ENCODE data around the gene LSM10.

The LSM10 gene

DNA sequence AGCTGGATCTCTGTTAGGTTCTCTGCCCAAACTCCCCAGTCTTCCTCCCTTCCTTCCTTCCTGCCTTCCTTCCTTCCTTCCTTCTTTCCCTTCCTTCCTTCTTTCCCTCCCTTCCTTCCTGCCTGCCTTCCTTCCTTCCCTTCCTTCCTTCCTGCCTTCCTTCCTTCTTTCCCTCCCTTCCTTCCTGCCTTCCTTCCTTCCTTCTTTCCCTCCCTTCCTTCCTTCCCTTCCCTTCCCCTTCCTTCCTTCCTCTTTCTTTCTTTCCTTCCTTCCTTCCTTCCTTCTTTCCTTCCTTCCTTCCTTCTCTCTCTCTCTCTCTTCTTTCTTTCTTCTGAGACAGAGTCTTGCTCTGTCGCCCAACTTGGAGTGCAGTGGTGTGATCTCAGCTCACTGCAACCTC, 8.7 kb upstream of the LSM10 start:
- no peak for DNase-seq

DNA sequence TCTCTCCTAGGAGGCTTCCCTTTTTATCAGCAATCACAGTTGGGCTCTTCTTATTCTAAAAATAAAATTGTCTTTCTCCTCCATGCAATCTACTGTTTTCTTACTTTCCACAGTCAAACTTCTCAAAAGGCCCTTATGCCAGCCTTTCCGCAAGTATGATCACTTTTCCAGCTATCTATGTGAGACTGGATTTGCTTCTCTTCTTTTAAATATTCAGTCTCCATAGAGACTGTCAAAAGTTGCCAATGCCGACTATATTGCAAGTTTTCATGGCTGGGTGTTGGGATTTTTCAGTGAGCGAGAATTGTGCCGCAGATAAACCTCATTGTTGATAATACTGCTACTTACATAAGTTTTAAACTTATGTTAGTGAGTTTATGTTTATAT, 4.8 kb upstream of the LSM10 start:
- no peak for DNase-seq

DNA sequence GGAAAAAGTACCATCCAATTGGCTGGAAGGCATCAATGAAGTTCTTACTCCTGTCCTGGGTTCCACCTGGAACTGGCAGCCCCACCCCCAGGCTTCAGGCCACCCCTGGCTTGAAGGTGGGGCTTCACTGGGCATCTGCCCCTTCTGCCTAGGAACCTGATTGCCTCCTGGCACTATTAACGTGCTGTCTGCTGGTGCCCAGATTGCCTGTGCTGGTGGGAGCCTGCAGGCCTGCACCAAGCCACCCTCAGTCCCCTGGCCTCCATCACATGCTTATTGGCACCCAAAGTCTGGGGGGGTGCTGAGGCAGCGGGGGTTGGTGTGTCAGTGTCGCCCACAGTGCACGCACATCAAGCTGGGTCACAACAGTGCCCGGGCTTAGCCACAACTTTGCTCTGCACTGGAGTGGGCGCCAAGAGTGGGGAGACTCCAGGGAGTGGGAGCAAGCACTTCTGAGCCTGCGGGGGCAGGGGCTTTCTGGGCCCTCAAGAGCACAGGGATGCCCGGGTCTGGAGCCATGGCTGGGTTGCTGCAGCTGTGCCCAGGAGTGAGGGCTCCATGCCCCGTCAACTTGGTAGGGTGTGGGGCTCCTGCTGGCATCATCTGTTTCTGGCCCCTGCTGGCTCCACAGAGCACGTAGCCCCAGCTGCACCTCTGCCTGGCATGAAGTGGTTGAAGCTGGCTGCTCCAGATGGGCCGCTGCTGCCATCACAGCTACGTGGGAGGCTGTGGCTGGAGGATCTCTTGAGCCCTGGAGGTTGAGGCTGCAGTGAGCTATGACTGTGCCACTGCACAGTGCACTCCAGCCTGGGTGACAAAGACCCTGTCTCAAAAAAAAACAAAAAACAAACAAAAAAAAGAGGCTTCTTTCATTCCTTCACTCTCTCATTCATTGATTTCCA, 4.1 kb upstream of the LSM10 start:
- no peak for DNase-seq

DNA sequence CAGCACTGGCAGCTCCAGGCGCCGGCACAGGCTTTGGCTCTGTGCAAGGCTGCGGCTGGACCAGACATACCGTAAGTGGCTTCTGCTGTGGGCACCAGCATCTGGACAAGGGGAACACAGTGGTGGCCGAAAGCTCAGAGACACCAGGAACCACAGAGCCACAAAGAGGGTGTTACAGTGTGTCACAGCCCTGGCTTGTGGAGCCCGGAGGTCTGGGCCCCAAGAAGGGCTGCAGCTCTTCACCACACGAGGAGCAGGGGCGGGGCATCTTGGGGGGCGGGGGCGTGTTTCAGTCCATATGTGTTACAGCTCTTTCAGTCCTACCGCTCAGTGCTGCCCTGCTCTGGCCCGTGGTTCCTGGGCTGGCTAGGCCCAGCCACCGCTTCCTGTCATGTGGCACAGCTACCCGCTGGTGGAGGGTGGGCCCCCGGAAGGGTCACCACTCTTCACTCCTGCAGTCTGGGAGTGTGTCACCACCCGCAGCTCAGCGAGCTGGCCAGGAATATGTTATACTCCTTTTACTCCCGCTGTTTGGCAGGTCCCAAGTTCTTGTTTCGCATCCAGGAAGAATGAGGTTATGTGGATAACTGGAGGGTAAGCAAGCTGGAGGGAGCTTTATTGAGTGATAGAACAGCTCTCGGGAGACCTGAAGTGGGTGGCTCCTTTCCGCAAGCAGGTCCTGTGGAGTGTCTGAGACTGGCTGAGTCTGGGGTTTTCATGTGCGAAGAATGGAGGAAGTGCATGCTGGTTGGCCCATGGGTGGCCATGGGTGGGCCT, 3.3 kb upstream of the LSM10 start:
- peak; percentile 72 to 73 for DNase-seq

DNA sequence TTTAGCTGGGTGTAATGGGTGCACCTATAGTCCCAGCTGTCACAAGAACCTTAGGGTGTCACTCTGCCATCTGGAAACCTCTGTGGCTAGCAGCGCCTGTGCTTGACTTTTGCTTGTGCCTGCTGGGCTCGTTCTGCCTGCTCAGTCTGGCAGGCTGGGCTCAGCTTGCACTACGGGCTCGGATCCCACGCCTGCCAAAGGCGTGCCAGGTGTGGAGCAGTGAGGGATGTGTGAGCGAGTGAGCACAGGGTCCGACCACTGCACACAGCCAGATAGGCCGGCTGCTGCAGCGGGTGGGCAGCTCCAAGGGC, 2.8 kb upstream of the LSM10 start:
- no peak for DNase-seq

DNA sequence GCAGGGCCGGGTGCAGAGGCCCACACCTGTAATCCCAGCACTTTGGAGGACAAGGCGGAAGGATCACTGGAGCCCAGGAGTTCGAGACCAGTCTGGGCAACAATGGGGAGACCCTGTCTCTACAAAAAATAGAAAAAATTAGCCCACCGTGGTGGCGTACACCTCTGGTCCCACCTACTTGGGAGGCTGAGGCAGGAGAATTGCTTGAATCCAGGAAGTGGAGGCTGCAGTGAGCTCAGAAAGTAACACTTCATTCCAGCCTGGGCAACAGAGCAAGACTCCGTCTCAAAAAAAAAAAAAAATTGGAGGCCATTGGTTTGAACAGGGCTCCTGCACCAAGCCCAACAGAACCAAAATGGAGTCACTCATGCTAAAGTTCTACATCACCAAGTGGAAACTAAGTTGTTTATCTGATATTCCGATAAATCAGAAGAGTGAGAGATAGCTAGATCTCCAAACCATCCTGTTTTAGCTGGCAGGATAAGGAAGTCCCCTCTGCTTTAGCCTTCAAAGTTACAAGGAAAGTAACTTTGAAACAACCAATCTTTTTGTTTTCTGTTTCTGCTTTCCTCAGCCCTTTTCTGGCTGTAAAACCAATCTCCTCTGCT, 766 bp upstream of the LSM10 start:
- DNase-seq = no peak

DNA sequence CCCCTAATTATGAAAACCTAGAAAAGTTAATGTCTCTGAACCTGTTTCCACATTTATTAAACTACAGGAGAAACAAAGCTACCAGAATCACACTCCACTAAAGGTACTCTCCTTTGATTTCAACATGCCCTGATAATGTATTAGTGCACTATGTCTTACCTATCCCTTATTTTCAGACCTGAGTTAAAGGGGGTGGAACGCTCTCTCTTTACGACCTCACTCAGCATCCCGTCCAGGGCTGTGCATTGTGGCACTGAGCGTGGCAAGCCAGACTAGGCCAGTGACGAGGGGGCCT, 678 bp downstream of the LSM10 start:
- no peak for DNase-seq

DNA sequence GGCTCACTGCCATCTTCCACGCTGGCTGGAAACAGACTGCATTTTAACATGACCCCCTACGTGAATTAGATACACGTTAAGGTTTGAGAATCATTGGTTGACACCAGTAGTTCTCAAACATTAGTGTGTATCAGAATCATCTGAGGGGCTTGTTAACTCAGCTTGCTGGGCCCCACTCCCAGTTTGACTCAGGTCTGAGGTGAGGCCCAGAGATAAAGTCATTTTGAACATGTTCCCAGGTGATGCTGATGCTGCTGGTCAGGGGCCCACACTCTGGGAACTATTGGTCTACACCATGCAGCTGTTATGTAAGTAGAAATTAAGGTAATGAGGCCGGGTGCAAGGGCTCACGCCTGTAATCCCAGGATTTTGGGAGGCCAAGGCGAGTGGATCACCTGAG, 1.3 kb downstream of the LSM10 start:
- peak; percentile 24 to 41 for DNase-seq

DNA sequence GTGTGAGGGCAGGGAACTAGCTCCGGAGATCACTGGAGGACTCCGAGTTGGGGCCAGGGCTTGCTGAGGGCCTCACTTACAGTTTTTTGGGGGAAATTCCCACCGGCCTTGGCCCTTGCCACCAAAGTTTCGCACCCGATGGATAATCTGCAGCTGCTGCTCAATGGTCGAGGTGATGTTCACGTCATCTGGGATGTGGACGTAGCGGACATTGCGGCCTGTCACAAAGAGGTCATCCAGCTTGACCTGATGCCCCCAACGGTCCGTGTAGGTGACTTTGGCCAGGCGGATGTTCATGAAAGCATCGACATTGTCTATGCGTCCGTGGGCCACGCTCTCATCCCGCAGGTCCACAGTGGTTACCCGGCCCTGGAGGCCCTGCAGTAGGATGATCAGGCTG, 4.0 kb downstream of the LSM10 start:
- no peak for DNase-seq

DNA sequence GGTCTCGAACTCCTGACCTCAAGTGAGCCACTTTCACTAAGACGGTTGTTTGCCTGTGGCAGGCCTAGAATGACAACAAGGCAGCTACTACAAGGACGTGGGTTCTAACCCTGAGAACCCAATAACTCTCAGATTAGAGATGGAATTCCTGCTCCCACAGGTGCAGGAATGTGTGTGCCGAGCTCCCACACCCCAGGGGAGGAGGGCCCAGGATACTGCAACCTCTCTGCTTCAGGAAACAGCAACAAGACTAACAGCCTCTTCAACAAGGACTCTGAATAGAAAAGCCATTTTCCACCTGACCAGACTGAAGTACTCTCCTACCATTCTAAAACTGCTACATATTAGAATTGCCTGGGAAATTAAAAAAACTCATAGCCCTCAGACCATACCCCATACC, 4.9 kb downstream of the LSM10 start:
- DNase-seq = no peak

DNA sequence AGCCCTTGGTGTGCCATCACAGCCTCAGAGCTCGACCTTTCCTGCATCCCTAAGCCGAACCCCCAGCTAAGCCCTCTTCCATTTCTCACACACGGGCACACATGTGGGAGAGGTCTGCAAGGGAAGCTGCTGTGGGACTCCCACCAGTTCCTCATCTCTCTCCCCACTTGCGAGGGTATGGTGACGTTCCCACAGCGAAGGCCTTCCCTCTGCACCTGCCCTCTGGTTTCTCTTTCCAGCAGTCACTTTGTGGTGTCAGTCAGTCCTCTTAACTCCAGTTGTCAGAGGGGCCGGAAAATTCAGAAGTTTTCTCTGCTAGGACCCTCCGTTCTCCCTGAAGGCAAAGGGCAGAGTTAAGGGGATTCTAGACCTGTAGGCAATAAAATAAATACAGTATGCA, 6.4 kb downstream of the LSM10 start:
- no peak for DNase-seq

DNA sequence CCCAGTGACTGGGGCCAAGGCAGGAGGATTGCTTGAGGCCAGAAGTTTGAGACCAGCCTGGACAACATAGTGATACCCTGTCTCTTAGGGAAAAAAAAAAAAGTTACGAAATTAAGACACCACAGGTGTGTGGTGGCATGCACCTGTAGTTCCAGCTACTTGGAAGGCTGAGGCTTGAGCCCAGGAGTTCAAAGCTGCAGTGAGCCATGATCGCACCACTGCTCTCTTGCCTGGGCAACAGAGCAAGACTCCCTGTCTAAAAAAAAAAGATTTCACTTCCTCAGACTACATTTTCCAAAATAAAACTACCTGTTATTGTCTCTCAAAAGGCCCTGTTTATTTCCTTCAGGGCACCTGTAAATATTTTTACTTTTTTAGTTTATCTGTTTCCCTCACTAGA, 7.3 kb downstream of the LSM10 start:
- no peak for DNase-seq

DNA sequence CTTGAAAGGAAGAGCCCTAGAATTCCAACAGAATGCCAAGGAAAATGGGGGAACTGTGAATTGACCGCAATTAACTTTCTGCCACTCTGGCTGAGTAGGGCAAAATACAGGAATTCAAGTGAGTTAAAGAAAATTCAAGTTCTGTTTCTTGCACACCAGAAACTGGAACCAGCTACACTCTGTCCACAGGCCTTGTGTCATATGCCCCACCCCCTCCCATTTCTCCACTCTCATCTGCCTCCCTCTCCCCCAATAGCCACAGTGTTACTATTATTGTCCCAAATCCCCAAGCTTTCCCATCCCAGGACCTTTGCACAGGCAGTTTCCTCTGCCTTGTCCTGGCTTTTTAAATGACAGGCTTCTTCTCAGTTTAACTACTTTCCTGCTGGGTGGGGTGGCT, 7.7 kb downstream of the LSM10 start:
- no peak for DNase-seq

DNA sequence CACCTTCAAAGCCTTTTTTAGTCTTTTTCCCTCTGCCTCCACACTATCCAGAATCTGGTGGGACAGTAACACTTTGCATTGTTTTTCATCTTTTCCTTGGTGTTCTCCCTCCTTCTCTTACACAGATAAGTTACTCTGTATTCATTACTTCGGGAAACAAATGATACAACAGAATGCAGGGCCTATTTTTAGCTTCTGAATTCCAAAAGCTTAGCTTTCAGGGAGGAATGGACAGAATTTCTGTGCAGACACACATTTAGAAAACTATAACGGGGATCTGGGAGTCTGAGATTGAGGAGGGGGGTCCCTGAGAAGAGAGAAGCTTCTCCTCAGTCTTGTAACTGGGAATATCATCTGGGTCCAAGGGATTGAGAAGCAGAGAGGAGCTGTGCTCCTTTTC, 8.4 kb downstream of the LSM10 start:
- no peak for DNase-seq

DNA sequence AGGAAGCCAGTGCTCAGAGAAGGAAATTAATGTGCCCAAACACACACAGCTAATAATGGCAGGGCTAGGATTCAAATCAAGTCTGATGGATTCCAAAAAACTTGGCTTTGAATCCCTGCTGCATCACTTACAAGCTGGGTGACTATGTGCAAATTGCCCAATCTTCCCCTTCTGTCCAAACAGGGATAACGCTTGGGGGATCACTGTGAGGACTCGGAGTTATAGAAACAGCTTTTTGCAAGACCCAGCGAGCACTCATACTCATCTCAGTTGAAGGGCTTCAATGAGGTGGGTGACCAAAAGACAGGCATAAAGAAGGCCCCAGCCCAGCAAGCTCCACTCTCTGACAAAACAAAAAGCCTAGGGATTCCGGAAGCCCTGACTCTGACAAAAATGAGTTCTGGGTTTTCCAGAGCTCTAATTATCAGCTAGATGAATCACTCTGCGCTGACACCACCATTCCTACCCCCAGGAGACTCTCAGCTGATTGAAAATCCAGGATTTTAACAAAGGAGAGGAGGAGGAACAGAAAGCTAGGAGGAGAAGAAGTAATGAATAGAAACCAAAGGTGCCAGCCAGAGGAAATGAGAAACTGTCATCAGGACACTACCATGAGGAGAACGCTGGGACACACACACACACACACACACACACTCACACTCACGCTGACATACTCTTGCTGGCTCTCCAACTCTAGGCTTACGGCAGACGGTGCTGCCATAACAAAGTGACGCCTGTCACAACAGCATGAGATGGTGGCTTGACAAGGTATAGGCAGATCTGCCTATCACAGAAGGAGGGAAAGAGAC, 10.4 kb downstream of the LSM10 start:
- peak in 1 of 2 experiments; percentile 26 for DNase-seq

DNA sequence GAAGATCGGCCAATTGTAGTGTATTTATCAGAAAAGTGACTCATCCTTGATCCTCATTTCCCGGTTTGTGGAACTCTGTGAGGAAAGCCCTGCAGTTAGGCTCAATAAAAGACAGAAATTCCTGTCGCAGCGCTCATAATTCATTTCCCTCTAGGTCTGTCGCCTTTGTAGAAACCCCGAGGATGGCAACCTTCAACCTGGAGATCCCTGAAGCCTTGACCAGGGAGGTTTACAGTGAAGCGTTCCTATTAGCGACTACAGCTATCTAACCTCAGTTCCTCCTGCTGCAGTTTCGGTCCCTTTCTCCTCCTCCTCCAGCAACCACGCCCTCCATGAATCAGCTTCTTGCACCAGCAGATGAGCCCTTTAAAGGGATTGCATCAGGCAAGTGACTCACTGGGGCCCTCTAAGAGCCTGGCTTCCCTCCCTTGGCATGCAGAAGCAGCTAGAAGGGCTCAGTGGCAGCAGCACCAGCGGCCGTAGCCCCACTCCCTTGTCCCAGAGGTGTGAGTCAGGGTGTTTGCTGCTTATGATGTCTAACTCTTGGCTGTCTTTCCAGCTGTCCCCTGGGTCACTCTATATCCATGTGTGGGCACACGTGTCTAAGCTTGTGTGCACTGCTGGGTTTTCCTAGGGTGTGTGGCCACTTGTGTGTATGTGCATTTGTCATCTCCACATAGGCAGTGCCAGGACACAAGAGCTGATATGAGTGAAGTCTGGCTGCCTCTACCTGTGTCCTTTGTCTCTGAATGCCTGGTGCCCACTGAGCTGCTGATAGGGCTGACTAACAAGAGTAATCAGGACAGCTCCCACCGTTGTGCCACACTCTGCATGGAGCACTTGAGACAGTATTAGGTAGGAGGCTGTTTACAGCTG, 11.2 kb downstream of the LSM10 start:
- peak; percentile 89 to 91 for DNase-seq

DNA sequence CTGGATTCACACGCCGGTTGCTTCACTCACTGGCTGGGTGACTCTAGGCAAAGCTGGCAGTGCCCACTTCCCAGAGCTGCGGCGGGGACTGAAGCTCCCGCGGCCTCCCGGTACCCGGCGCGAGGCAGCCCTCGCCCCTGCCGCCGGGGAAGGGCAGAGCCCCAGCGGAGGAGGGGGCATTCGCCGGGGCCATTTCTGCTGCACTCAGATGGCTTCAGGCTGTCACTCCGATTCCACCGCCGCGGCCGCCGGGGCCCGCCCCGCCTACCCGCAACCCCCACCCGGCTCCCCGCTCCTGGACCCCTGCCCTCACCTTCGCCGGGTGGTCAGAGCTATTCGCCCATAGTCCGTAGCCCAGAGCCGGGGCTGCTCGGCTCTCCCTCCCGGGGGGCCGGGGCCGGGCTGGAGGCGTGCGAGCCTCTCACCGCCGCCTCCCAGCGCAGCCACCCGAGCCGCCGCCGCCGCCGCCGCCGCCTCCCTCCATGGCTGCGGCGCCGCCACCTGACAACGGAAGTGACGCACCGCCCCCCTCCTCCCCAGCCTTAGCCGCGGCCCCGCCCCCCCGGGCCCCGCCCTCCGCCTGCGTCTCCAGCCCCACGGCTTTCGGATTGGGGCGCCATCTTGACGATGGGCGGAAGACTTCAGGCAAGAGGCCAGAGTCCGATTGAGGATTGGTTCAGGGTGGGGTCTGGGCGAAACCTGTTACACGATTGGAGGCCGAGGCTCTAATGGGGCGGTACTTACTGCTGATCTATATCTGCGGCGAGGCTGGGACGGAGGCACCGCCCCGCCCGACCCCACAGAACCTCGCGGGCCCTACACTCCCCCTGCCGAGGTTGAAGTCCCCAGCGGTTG, 12.1 kb downstream of the LSM10 start, which contains the start of gene STK40:
Gene STK40, minus strand, starts transcription at position 515 of the 855 bp plus-strand sequence. CDS start 24,592 bp downstream, outside the sequence.
- peak; percentile 98 for DNase-seq

DNA sequence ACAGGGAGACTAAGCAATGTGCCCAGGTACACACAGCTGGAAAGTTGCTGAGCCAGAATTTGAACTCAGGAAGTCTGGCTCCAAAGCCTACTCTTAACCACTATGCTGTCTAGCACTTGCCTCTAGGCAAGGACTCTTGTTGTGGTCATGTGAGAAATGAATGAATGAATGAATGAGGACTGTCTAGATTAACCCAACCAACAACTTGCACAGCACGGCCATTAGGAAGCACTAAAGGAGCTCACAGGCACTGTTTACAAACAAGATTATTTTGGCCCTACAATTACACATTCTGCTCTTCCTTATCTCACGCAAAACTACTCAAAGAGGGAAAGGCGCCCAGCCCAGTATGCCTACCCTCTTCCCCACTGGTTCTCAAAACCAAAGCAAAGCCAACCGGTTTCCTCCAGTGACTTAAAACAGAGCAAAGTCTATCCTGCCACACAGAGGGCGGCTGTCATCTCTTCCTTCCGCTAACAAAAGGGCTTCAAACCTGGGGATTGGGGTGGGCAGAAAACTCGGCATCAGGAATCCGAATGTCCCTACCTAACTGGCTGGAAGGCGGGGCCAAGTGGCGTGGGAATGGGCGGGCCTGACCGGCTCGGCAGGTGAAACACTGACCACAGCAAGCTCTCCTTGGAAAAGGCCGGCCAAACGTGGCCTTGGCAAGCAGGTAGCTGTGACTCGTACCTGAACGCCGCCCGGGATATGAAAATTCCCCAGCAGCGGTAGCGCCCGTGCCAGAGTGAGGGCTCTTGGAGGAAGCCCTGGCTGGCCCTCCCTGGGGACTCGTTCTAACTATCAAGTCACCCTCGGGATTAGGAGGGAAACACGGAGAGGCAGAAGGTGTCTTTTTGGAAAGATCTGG, 12.9 kb downstream of the LSM10 start:
- DNase-seq = peak; percentile 49 to 58

DNA sequence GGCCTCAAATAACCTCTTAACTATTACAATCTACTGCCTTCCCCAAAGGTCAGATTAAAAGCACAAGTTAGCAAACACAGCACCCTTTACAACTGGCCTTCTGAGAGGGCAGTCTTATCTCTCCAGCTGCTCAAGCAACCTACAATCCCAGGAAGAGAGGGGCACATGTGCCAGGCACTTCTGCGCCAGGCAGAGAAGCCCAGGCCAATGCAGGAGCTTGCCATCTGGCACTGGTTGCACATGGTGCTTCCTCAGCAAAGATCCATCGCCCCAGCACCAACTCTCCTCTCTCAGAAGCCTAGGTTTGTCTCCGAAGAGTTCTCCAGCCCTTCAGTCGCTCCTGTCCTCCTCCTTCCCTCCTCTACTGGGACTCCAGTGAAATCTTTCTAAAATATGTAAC, 14.5 kb downstream of the LSM10 start:
- DNase-seq = no peak

DNA sequence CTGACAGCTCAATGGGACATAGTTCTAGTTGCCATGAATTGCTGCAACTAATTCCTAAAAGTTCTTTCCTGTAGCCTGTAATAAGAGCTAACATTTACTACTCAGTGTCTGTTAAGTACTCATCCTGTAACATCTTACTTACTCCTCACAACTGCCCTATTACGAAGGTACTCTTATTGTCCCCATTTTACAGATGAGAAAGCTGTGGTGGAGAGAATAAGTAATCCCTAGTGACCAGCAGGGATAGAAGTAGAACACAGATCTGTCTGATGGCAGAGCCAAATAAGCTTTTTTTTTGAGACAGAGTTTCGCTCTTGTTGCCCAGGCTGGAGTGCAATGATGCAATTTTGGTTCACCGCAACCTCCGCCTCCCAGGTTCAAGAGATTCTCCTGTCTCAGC, 15.0 kb downstream of the LSM10 start:
- no peak for DNase-seq
